Endometrial microvascular endothelial cells (primary cell): ENCODE results near the gene ZNF24. TPM values are rescaled to one million over a fixed set of nuclear protein-coding genes. Genes with fewer than 3 reads are reported as not detected.

Source experiments
- in situ Hi-C: cut with HindIII; loops from 2 replicates; pipeline ENCODE4 v1.10.0; 2017; ENCODE audit warnings: low sequenced_read_pairs, low pct_unique_long_range_greater_than_20kb; ENCODE audit errors: inconsistent ontology term
- total RNA-seq: library from RNA; depleted of rRNA; stranded (reverse); fragments of >200 nt; gene quantifications from one replicate; pipeline ENCODE4 v1.2.3, GENCODE V29; 2015; ENCODE audit errors: inconsistent ontology term

Gene ZNF24
- total RNA-seq, 1 donor from 2014 or later = 20.8 TPM

DNA sequence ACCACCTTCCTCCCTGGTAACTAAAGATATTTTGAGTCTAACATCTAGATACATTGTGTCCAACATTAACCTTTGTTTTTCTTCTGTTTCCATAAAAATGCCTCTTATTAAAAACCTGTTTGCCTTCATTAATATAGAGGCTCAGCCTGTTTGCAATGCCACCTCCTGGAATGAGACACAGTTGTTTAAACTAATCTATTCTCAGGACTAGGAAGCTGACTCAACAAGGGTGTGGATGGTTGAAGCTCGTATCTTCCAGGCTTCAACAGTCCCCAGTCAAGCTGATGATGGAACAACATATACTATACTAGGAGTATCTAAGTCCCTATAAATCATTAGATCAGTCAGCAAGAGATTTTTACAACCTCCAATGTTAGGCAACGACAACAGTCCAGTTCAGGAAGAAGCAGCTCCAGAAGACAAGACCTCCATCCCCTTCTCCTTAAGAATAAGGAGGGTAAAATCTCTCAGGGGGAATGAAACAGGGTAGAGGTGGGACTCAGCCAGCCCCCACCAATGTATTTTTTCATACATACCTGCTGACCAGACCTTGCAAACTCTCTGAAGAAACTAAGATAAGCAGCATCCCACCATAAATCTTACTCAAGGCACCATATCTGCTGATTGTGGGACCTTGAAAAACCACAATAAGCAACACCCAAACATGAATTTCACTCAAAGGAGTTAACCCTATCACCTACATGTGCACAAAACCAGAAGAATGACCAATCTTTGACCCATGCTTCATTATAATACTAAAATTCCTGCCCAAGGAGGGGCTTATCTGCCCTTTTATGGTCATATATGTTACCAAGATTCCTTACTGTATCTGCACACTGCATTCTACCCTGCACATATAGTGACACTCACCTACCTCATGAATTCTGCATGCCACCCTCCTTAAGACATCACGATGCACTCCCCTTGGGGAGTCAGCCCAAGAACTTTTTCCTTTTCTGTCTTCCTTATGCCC is 21.4 kb downstream of the ZNF24 start:
- in situ Hi-C loops = loop anchor here (10.0 kb wide), 1 partner anchor 88 kb away; no protein-coding TSS in a partner anchor

- in situ Hi-C loops = no loop called here
Observed at GRCh38 chr18:35311496-35311895, 32.7 kb downstream of the ZNF24 start.

- in situ Hi-C loops = no loop called here
Observed at GRCh38 chr18:35306588-35307250, 37.5 kb downstream of the ZNF24 start.

GRCh38 chr18:35303610-35304009 is 40.6 kb downstream of the ZNF24 start:
- in situ Hi-C loops = no loop called here

- in situ Hi-C loops = no loop called here
Observed at GRCh38 chr18:35296060-35296459, 48.2 kb downstream of the ZNF24 start.

DNA sequence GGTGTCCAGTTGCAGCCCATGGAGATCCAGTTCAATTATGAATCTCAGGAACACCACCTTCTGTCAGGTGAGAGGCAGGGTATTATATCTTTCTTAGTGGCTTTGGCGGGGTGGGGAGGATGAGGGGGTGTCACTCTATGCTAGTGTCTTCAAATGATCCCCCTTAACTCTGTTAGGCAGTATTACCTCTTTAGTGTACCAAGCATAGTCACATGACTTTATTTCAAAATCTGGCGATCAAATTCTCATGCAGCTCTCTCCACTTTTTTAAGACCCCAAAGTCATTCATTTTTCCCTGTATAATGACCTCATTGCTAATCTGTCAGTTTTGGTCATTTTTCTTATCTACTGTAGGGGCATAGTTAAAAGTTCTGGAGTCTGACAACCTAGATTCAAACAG is 53.1 kb downstream of the ZNF24 start:
- in situ Hi-C loops = no loop called here

- in situ Hi-C loops = no loop called here
Observed at GRCh38 chr18:35290094-35290735, 54.0 kb downstream of the ZNF24 start, which contains the start of gene ZSCAN30. ZSCAN30 (minus strand) TSS chr18:35290229; CDS start chr18:35264352, 25,877 bp downstream.

- in situ Hi-C loops = no loop called here
Observed at GRCh38 chr18:35289727-35290093, 54.5 kb downstream of the ZNF24 start.

DNA sequence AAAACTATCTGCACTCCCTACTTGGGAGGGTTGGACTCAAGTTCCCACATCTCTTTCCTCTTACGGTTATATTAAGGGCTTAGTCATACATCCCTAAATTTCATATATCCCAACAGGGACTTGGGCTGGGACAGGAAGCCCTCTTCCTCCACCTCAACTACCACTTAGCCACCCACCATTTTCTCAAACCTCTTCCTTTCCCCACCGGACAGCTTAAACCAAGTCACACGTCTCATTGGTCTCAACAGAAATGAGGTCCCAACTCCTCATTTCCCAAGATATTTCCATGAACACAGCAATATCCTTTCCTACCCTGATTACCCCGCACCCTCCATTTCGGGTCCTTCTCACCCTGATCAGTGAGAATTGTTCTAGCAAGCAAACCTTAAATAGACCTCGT is 54.9 kb downstream of the ZNF24 start:
- in situ Hi-C loops = no loop called here

GRCh38 chr18:35284841-35285240 is 59.4 kb downstream of the ZNF24 start:
- in situ Hi-C loops = no loop called here

DNA sequence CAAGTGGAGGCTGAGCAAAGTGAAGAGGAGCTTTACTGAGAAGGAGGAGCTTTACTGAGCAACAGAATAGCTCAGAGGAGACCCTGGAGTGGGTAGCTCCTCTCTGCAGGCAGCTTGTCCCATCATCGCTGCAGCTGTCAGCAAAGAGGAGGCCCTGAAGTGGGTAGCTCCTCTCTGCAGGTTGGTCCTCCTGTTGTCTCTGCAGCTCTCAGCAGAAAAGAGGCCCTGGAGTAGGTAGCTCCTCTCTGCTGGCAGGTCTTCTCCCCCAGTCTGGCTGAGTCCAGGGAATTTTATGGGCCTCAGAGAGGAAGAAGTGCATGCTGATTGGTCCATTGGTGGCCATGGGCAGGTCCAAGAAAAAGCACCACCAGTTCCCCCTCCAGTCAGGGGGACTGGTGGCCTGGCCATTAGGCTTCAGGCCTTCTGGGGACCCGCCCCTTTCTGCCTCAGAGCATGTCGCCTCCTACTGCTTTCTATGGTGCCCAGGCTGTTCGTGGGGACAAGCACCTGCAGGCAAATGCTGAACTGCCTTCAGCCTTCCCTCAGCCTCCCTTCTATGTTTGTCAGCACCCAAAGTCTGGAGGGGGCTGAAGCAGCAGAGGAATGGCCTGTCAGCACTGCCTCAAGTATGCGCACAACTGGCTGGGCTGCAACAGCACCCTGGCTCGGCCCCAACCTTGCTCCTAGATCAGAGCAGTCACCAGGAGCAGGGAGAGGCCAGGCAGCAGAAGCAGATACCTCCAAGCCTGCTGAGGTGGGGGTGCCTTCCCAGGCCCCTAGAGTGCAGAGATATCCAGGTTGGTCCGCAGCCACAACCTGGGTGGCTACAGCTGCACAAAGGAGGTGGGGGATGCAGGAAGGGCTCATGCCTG is 60.1 kb downstream of the ZNF24 start:
- in situ Hi-C loops = no loop called here

GRCh38 chr18:35282353-35282752 is 61.9 kb downstream of the ZNF24 start:
- in situ Hi-C loops = no loop called here

Other genes starting within 250 kb of the ZNF24 start
- 1.6 TPM for gene ZNF397, start 103.4 kb downstream of the ZNF24 start, total RNA-seq
- 15.1 TPM for gene ZSCAN30, start 54.2 kb downstream of the ZNF24 start, total RNA-seq
- not detected for gene ZNF396, start 32.9 kb upstream of the ZNF24 start, total RNA-seq
- gene INO80C, start 153.5 kb upstream of the ZNF24 start, total RNA-seq = 10.5 TPM
- 215 TPM for gene GALNT1, start 237.3 kb upstream of the ZNF24 start, total RNA-seq